Kidney (tissue), 14 donors: ENCODE results near the gene LMAN2. TPM values are rescaled to one million over a fixed set of nuclear protein-coding genes. Genes with fewer than 3 reads are reported as not detected.
A peak's percentile ranks its signal among the peaks of the same experiment; 100 is the strongest.
"Not testable (repeated sequence)": the region's sequence is repeated elsewhere in the genome, so short reads cannot be mapped to it uniquely, and the experiment has no call there.

Source experiments
- DNase-seq, 5 donors: peaks; one replicate each; pipeline ENCODE4 v3.0.0-alpha.2; 2013 to 2020
- FAIRE-seq: peaks from 2 replicates; lab custom pipeline; 2012; peaks lifted over from hg19 to GRCh38; lab: Jason Lieb, UNC
- H3K27ac ChIP-seq, 2 donors: one replicate each; pipeline ENCODE4 v1.7.0; 2013; ENCODE audit warnings: low read depth in 2 of 2, low read length in 2 of 2, inconsistent platforms in 1 of 2
- H3K27me3 ChIP-seq: one replicate; pipeline ENCODE4 v1.7.1; 2013; ENCODE audit warnings: low read length, inconsistent platforms; ENCODE audit not compliant: control insufficient read depth, insufficient read depth
- H3K36me3 ChIP-seq, 3 donors: one replicate each; pipeline versions ENCODE4 v1.7.0 to v1.7.1; 2013; ENCODE audit warnings: low read length in 3 of 3, control low read depth in 1 of 3, inconsistent platforms in 1 of 3; ENCODE audit not compliant: insufficient read depth in 3 of 3, control insufficient read depth in 2 of 3
- H3K4me1 ChIP-seq, 3 donors: one replicate each; pipeline versions ENCODE4 v1.7.0 to v1.7.1; 2013; ENCODE audit warnings: low read length in 3 of 3, inconsistent platforms in 1 of 3, low read depth in 1 of 3; ENCODE audit not compliant: control insufficient read depth in 2 of 3, insufficient read depth in 2 of 3
- H3K4me3 ChIP-seq, 3 donors: one replicate each; pipeline versions ENCODE4 v1.7.0 to v1.8.1; 2013; ENCODE audit warnings: low read length in 3 of 3, control low read depth in 1 of 3, inconsistent platforms in 1 of 3
- H3K9ac ChIP-seq, 3 donors: one replicate each; pipeline versions ENCODE4 v1.7.0 to v1.7.1; 2013; ENCODE audit warnings: low read length in 3 of 3, control low read depth in 1 of 3, inconsistent platforms in 1 of 3
- H3K9me3 ChIP-seq, 3 donors: one replicate each; pipeline versions ENCODE4 v1.7.0 to v1.7.1; 2013; ENCODE audit warnings: low read length in 3 of 3, control low read depth in 1 of 3, inconsistent platforms in 1 of 3; ENCODE audit not compliant: control insufficient read depth in 2 of 3, insufficient read depth in 1 of 3
- CTCF ChIP-seq: IDR thresholded peaks from 3 replicates; pipeline ENCODE4 v1.5.1; 2012; ENCODE audit warnings: mild to moderate bottlenecking, moderate library complexity, borderline replicate concordance; ENCODE audit not compliant: insufficient read depth; ENCODE audit errors: extremely low read depth
- intact Hi-C: fragments of 100-400 bp; cut with DNase I; formaldehyde crosslinking; loops from one replicate; pipeline ENCODE4 v1.11.1; 2022
- polyA plus RNA-seq: library from polyadenylated mRNA; stranded (reverse); fragments of 350-450 nt; fragmentation: Illumina TruSeq; extraction: RNeasy Lipid Tissue Mini Kit (QIAGEN cat#74804); gene quantifications from one replicate; pipeline ENCODE4 v1.2.3, GENCODE V29; 2014; ENCODE audit warnings: low read depth, low replicate concordance; ENCODE audit not compliant: insufficient read depth
- total RNA-seq: library from RNA; stranded (reverse); fragmentation: NEBNext Ultra II Directional; extraction: Animal tissue kit (Norgen Biotek cat#: 25700); gene quantifications from one replicate; pipeline ENCODE4 v1.2.1, GENCODE V29; 2021
- donor health status: control.
- donor health status: control.
- donor health status: control.
- donor health status: control.
- donor health status: control.
- donor health status: DM: yes; HTN: yes; CAD: no.
- donor health status: Normal renal cell carcinoma (clear cell type).

LMAN2 gene
- total and polyA plus RNA-seq, 2 donors from 2014 or later = 137 to 190 TPM

GRCh38 chr5:177347699-177348098, 3.8 kb downstream of the LMAN2 start:
- DNase-seq (no peak), FAIRE-seq (no peak)
- H3K36me3 ChIP-seq = peaks cover 0 to 7% (median 5%) of the 10 kb centered on the region in 3 donors
- TF ChIP-seq CTCF = no peak
- no peak overlapping the region for H3K27ac ChIP-seq
- intact Hi-C loops = no loop called here
- no peaks in the 10 kb centered on the region for H3K27me3 ChIP-seq
- H3K9me3 ChIP-seq = no peaks in the 10 kb centered on the region
- no peak overlapping the region for H3K4me3 ChIP-seq
- H3K4me1 ChIP-seq = peaks cover 4 to 19% (median 13%) of the 10 kb centered on the region in 3 donors
- no peak overlapping the region for H3K9ac ChIP-seq

- peaks cover 0 to 7% (median 5%) of the 10 kb centered on the region in 3 donors for H3K36me3 ChIP-seq
Observed at GRCh38 chr5:177346820-177347219, 4.6 kb downstream of the LMAN2 start.

GRCh38 chr5:177344891-177345290, 6.6 kb downstream of the LMAN2 start:
- Histone ChIP-seq H3K36me3 (peaks cover 2 to 7% (median 5%) of the 10 kb centered on the region in 3 donors), H3K4me3 (no peak overlapping the region), H3K9ac (no peak overlapping the region), H3K27me3 (no peaks in the 10 kb centered on the region), H3K4me1 (peaks cover 0 to 3% (median 2%) of the 10 kb centered on the region in 3 donors), H3K9me3 (no peaks in the 10 kb centered on the region), H3K27ac (no peak overlapping the region)
- no peak for TF ChIP-seq CTCF
- FAIRE-seq (no peak), DNase-seq (peak in 1 of 5 donors; percentile 20)
- intact Hi-C loops = no loop called here

More at GRCh38 chr5:177346820-177347219, 4.6 kb downstream of the LMAN2 start:
- TF ChIP-seq CTCF = no peak
- H3K27ac ChIP-seq = no peak overlapping the region
- no peak overlapping the region for H3K9ac ChIP-seq
- intact Hi-C loops = no loop called here
- H3K4me3 ChIP-seq = no peak overlapping the region
- peaks cover 4 to 14% (median 13%) of the 10 kb centered on the region in 3 donors for H3K4me1 ChIP-seq
- H3K27me3 ChIP-seq = no peaks in the 10 kb centered on the region
- FAIRE-seq (no peak), DNase-seq (no peak)
- no peaks in the 10 kb centered on the region for H3K9me3 ChIP-seq

- Histone ChIP-seq H3K27me3 (no peaks in the 10 kb centered on the region), H3K4me1 (no peaks in the 10 kb centered on the region), H3K4me3 (no peak overlapping the region), H3K27ac (no peak overlapping the region), H3K36me3 (peaks cover 2 to 13% (median 7%) of the 10 kb centered on the region in 3 donors), H3K9ac (no peak overlapping the region), H3K9me3 (no peaks in the 10 kb centered on the region)
- intact Hi-C loops = no loop called here
- no peak for FAIRE-seq
- TF ChIP-seq CTCF = no peak
- DNase-seq = peak in 1 of 5 donors; percentile 8
Observed at GRCh38 chr5:177343777-177344176, 7.7 kb downstream of the LMAN2 start.

- H3K4me1 ChIP-seq, FAIRE-seq, H3K9me3 ChIP-seq, H3K27me3 ChIP-seq, H3K9ac ChIP-seq, H3K27ac ChIP-seq, intact Hi-C loops, H3K4me3 ChIP-seq: not testable (repeated sequence)
- DNase-seq = peak in 1 of 5 donors; percentile 19
- H3K36me3 ChIP-seq = peaks cover 2 to 15% (median 7%) of the 10 kb centered on the region in 3 donors
Observed at GRCh38 chr5:177343000-177343399, 8.5 kb downstream of the LMAN2 start.
